Fibroblast of pulmonary artery (primary cell): ENCODE measurements around the gene KSR1.
"Not testable (repeated sequence)": the region's sequence is repeated elsewhere in the genome, so short reads cannot be mapped to it uniquely, and the experiment has no call there.

ENCODE experiments used
- DNase-seq: peaks from one replicate; pipeline ENCODE4 v3.0.0-alpha.2; 2010; ENCODE audit warnings: low read depth
- H3K4me3 ChIP-seq: replicated peaks from 2 replicates; pipeline ENCODE4 v1.5.1; 2011; ENCODE audit warnings: low read depth, mild to moderate bottlenecking, control low read depth, low read length, moderate library complexity
- TF ChIP-seq, protein P1 (sequence below): IDR thresholded peaks from 2 replicates; pipeline ENCODE4 v1.5.1; 2011; ENCODE audit warnings: mild to moderate bottlenecking, control low read depth, low read length, inconsistent platforms; ENCODE audit errors: missing control alignments

The KSR1 gene

DNA sequence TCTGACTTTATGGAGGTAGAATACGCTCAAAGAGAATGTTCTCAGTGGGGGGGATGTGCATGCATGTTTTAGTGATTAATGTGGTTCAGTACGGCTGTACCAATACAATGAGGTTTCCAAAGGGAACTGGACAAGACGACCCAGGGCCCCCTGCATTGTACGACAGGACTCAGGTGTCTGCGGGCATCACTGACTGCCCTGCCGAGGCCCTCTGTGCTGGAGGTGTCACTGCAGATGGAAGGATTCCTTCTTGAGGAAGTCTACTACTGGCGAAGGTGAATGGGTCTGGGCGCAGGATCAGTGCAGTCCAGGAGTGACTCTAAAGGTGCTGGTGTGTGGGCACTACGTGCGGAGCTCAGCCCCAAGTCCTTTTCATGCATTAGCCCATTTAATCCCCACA, 171.3 kb downstream of the KSR1 start:
- DNase-seq = no peak
- no peak overlapping the region for H3K4me3 ChIP-seq
- TF ChIP-seq, protein P1, sequence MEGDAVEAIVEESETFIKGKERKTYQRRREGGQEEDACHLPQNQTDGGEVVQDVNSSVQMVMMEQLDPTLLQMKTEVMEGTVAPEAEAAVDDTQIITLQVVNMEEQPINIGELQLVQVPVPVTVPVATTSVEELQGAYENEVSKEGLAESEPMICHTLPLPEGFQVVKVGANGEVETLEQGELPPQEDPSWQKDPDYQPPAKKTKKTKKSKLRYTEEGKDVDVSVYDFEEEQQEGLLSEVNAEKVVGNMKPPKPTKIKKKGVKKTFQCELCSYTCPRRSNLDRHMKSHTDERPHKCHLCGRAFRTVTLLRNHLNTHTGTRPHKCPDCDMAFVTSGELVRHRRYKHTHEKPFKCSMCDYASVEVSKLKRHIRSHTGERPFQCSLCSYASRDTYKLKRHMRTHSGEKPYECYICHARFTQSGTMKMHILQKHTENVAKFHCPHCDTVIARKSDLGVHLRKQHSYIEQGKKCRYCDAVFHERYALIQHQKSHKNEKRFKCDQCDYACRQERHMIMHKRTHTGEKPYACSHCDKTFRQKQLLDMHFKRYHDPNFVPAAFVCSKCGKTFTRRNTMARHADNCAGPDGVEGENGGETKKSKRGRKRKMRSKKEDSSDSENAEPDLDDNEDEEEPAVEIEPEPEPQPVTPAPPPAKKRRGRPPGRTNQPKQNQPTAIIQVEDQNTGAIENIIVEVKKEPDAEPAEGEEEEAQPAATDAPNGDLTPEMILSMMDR = no peak

DNA sequence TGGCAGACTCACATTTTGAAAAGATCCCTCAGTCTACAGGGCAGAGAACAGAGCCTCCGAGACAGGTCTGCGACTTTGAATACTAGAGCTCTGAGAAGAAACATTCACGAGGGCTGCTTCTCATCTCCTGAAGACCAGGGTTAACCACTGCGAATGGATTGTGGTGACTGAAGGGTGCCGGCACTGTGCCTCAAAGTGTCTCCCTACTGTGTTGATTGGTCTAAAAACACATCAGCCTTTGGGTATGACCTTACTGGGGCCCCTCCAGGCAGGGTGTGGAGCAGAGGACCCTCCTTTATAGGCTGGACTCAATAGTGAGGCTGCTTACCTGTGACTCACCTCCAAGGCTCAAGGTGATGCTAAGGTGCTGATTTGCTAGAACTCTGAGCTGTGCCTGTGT, 172.1 kb downstream of the KSR1 start:
- no peak overlapping the region for H3K4me3 ChIP-seq
- TF ChIP-seq, protein P1 = no peak
- DNase-seq = no peak

DNA sequence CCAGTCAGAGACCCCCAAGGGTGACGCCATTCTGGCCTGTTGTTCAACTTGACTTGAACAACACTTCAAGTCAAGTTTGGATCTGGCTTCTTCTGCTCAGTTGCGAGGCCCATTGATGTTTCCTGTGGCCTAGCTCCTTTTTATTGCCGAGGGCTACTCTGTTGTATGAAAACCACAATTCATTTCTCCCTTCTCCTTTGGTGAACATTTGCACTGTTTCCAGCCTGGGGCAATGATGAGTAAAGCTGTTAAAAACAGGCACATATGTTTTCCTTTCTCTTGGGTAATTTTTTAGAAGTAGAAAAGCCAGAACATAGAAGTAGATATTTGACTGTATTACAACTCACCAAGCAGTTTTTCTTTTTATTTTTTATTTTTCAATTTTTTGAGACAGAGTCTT, 173.0 kb downstream of the KSR1 start:
- not testable (repeated sequence) for H3K4me3 ChIP-seq, DNase-seq

DNA sequence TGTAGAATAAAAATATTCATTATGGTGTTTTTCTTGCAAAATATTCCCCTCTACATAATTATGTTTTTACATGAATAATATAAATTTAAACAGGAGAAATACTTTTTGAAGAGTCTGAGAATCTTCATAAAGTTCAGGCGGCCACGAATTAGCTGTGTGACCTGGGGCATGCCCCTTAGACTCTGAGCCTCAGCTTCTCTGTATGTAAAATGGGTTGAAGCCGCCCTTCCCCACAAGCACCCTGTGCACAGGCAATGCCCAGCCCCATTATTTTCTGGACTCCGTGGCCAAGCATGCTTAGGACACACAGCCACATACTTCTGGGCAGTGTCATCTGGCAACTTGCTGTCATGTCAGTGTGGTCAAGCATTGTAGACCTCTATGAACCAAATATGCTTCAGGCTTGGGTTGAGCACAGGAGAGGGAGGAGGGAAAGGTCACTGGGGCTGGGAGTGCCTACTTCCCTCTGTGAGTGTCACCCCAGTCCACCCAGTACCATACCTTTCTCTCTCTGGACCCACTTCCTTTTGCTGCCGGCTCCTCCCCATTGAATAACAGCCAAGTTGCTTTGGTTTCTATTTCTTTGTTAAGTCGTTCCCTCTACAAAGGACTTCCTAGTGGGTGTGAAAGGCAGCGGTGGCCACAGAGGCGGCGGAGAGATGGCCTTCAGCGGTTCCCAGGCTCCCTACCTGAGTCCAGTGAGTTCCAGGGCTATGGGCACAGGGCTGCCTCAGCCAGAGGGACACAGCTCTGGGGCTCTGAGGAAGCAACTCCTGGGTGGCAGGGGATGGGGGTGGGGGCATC, 174.6 kb downstream of the KSR1 start, which contains the start of gene LGALS9:
LGALS9 (plus strand) TSS at position 582 of the 804 bp plus-strand sequence; CDS start at position 660, 78 bp downstream.
- TF ChIP-seq, protein P1 = no peak
- DNase-seq = peak; percentile 20
- no peak within 1 kb of the TSS for H3K4me3 ChIP-seq

DNA sequence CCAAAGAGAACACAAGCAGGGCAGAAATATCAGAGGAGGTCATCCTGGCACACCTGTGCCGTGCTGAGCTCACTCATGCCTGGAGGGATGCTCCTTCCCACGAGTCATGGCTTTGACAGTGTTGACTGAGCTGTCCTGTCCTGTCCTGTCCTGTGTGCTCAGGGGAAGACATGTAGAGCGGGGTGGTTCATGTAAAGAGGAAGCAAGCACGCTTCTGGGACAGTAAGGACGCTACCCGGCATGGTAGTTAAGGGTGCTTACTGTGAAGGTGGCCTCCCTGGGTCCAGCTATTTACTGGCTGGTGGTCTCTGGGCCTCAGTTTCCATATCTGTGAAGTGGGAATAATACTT, 175.1 kb downstream of the KSR1 start:
- no peak for DNase-seq
- no peak overlapping the region for H3K4me3 ChIP-seq
- TF ChIP-seq, protein P1 = no peak

DNA sequence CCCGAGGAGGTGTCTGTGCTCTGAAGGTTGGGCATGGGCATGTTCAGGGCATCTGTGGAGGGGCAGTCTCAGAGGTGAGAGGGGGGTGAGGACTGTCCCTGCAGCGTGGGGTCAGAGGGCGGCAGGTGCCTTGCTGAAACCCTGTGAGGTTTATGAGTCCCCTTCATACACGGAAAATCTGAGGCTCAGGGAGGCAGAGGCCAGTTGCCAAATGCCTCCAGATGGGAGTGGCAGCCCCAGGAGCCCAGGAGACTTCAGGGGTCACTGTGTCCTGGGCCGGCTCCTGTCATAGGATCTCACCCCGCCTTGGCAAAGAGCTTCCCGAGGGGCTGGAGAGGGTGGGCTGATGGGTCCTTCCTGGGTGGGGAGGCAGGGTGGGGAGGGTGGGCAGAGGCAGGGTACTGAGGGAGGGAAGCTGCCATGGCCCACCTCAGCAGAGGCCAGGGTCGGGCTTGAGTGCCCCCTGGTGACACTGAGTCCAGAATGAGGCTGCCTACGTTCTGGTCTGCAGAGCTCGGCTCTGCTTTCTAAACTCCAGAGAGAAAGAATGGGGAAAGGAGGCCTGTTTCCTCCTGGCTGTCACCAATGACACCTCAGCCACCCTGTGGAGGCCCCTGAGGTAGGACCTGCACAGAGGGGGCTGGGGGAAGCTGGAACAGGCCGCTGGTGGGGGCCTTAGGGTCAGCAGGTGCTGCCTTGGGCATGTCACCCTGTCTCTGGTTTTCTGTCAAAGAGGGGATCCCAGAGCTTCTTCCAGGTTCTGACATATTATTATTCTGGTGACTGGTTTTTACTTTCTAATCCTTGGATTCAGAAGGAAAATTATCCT, 175.9 kb downstream of the KSR1 start:
- TF ChIP-seq, protein P1 = no peak
- DNase-seq = no peak
- no peak overlapping the region for H3K4me3 ChIP-seq

DNA sequence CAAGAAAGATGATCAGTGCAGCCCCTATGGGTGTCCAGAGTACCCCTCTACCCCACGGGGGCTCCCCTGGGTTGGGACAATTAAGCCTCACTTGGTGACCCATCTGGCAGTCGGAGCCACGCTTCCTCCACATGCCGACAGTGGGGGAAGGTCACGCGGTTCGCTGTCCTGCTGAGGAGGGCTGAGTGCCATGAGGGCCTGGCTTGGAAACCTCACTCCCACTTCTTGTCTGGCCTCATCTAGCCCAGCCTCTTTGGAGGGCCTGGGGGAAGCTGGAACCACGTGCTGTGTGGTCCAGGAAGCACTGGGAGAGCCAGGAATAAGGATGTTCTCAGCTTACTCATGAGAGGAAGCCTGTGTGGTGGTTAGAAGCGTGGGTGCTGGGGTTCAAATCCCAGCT, 176.5 kb downstream of the KSR1 start:
- not testable (repeated sequence) for H3K4me3 ChIP-seq
- DNase-seq = peak; percentile 87
